ENCODE results near the gene FOXA2.

The FOXA2 gene

GRCh38 chr20:22536141-22536828 lies 48.1 kb downstream of the FOXA2 start:
- no peak for DNase-seq (ENCODE audit: low read depth)

GRCh38 chr20:22535483-22535882 lies 48.9 kb downstream of the FOXA2 start:
- no peak for DNase-seq (ENCODE audit: low read depth)

GRCh38 chr20:22533823-22534751 lies 50.3 kb downstream of the FOXA2 start:
- no peak for DNase-seq (ENCODE audit: low read depth)

- no peak for DNase-seq (ENCODE audit: low read depth)
These were observed 51.8 kb downstream of the FOXA2 start for GRCh38 chr20:22532598-22532997.

GRCh38 chr20:22531756-22532155 lies 52.6 kb downstream of the FOXA2 start:
- no peak for DNase-seq (ENCODE audit: low read depth)

- no peak for DNase-seq (ENCODE audit: low read depth)
These were observed 53.2 kb downstream of the FOXA2 start for GRCh38 chr20:22531056-22531615.
